Measurements from ENCODE around the gene TMEM150A.

DNA sequence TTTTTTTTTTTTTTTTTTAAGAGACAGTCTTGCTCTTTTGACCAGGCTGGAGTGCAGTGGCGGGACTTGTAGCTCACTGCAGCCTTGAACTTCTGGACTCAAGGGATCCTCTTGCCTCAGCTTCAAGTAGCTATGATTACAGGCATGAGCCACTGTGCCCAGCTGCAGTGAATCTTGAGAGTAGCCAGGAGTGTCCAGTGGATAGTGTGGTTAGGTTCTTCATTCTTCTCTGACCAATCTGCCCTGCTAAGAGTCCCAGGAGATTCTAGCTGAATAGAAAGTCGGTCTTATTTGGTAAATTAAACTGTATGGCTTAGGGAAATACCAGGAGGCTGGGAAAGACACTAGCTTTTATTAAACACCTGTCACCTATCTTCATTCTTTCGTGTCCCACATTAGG, 28.8 kb upstream of the TMEM150A start:
- TF ChIP-seq, protein P1, sequence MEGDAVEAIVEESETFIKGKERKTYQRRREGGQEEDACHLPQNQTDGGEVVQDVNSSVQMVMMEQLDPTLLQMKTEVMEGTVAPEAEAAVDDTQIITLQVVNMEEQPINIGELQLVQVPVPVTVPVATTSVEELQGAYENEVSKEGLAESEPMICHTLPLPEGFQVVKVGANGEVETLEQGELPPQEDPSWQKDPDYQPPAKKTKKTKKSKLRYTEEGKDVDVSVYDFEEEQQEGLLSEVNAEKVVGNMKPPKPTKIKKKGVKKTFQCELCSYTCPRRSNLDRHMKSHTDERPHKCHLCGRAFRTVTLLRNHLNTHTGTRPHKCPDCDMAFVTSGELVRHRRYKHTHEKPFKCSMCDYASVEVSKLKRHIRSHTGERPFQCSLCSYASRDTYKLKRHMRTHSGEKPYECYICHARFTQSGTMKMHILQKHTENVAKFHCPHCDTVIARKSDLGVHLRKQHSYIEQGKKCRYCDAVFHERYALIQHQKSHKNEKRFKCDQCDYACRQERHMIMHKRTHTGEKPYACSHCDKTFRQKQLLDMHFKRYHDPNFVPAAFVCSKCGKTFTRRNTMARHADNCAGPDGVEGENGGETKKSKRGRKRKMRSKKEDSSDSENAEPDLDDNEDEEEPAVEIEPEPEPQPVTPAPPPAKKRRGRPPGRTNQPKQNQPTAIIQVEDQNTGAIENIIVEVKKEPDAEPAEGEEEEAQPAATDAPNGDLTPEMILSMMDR (conservative IDR thresholded peaks at IDR 0.05; ENCODE audit: low read length), result no peak
- no peak for TF ChIP-seq EZH2phosphoT487 (IDR thresholded peaks at IDR 0.05; ENCODE audit: borderline replicate concordance)

Measured in Loucy (cell line).